Thoracic aorta (tissue), 2 donors: ENCODE data around the gene DUOXA1. TPM values are rescaled to one million over a fixed set of nuclear protein-coding genes. Genes with fewer than 3 reads are reported as not detected.
"Not testable (repeated sequence)": the region's sequence is repeated elsewhere in the genome, so short reads cannot be mapped to it uniquely, and the experiment has no call there.

Experiments used
- ATAC-seq: fragments of 150-250 bp; one replicate; pipeline ENCODE4 v1.8.0; 2017; ENCODE audit warnings: low read depth; ENCODE audit not compliant: insufficient number of reproducible peaks, low FRiP score
- DNase-seq: peaks from one replicate; pipeline ENCODE4 v3.0.0-alpha.2; 2020; ENCODE audit warnings: low spot score
- H3K27ac ChIP-seq, 2 donors: fragments of 200-600 bp; sonication (generic); 1 replicate in 1 of 2; 2 replicates in 1 of 2; pipeline ENCODE4 v1.5.1; 2016; ENCODE audit warnings: mild to moderate bottlenecking in 2 of 2, moderate library complexity in 2 of 2
- H3K27me3 ChIP-seq: fragments of 200-600 bp; sonication (generic); replicated peaks from 2 replicates; pipeline ENCODE4 v1.6.0; 2016; ENCODE audit warnings: mild to moderate bottlenecking; ENCODE audit not compliant: insufficient read depth
- H3K36me3 ChIP-seq: fragments of 200-600 bp; sonication (generic); one replicate; pipeline ENCODE4 v1.5.1; 2016
- H3K4me1 ChIP-seq, 2 donors: fragments of 200-600 bp; sonication (generic); 1 replicate in 1 of 2; 2 replicates in 1 of 2; pipeline versions ENCODE4 v1.5.1 to v1.6.0; 2016; ENCODE audit warnings: low read depth in 2 of 2, mild to moderate bottlenecking in 1 of 2; ENCODE audit not compliant: control insufficient read depth in 1 of 2
- H3K4me3 ChIP-seq: fragments of 200-600 bp; sonication (generic); 2 replicates; pipeline ENCODE4 v1.5.1; 2016; ENCODE audit warnings: mild to moderate bottlenecking
- H3K9me3 ChIP-seq: fragments of 200-600 bp; sonication (generic); 2 replicates; pipeline ENCODE4 v1.5.1; 2016
- total RNA-seq, 2 donors: library from RNA; depleted of rRNA; stranded (reverse); fragments of >200 nt; gene quantifications; one replicate each; pipeline versions ENCODE4 v1.1.0 to v1.2.3, GENCODE V29; 2016
- TF ChIP-seq, protein P1 (sequence below): fragments of 200-600 bp; sonication (generic); IDR thresholded peaks from one replicate; pipeline ENCODE4 v1.5.1; 2019; ENCODE audit warnings: antibody characterized with exemption

DUOXA1 gene
- total RNA-seq, 2 donors from 2014 or later: 6.8 TPM; not detected in 1

DNA sequence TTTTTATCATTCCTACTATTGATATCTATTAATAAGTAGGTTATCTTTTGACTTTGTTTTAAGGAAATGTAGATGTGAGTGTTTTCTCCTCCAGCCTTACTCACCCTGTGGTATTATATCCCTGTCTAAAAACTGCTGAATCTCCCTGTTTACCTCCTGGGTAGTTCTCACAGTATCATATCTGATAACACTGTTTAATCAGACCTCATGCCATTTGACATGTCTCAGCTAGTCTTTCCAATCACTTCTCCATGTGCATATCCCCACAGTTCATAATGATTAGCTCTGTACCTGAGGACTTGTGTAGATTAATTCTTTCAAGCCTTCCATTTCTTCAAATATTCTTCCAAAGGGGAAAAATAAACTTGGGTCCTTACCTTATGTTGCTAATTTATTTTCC, 46.5 kb downstream of the DUOXA1 start:
- no peak for ATAC-seq
- Histone ChIP-seq H3K36me3 (no peaks in the 10 kb centered on the region), H3K4me1 (no peaks in the 10 kb centered on the region), H3K27ac (no peak overlapping the region), H3K27me3 (no peaks in the 10 kb centered on the region), H3K4me3 (no peak overlapping the region), H3K9me3 (no peaks in the 10 kb centered on the region)
- DNase-seq: no peak
- TF ChIP-seq, protein P1, sequence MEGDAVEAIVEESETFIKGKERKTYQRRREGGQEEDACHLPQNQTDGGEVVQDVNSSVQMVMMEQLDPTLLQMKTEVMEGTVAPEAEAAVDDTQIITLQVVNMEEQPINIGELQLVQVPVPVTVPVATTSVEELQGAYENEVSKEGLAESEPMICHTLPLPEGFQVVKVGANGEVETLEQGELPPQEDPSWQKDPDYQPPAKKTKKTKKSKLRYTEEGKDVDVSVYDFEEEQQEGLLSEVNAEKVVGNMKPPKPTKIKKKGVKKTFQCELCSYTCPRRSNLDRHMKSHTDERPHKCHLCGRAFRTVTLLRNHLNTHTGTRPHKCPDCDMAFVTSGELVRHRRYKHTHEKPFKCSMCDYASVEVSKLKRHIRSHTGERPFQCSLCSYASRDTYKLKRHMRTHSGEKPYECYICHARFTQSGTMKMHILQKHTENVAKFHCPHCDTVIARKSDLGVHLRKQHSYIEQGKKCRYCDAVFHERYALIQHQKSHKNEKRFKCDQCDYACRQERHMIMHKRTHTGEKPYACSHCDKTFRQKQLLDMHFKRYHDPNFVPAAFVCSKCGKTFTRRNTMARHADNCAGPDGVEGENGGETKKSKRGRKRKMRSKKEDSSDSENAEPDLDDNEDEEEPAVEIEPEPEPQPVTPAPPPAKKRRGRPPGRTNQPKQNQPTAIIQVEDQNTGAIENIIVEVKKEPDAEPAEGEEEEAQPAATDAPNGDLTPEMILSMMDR: no peak

GRCh38 chr15:45082412-45082811, 47.3 kb downstream of the DUOXA1 start:
- H3K36me3 ChIP-seq: not testable (repeated sequence)

DNA sequence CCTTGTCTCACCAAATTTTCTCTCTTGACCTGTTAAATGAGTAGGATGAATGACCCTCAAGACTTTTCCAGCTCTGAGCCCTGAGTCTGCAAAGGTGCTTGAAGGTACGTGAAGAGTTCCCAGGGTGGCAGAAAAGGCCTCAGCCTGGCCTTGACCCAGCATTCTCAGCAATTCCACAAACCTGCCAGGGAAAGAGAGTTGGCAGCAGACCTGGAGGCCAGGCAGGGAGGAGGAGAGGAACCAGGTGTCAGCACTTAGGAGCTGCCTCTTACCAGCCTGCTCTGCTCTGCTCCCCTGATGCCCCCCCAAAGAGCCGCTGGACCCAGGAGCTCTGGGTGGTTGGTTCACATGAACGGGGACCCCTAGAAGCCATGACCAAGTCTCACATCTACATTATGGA, 49.1 kb downstream of the DUOXA1 start:
- not testable (repeated sequence) for ATAC-seq, H3K4me3 ChIP-seq, H3K9me3 ChIP-seq, DNase-seq, H3K27me3 ChIP-seq, H3K4me1 ChIP-seq, H3K36me3 ChIP-seq, H3K27ac ChIP-seq

More at GRCh38 chr15:45082412-45082811, 47.3 kb downstream of the DUOXA1 start:
- not testable (repeated sequence) for DNase-seq, H3K27ac ChIP-seq, H3K4me1 ChIP-seq, H3K27me3 ChIP-seq, ATAC-seq, H3K4me3 ChIP-seq, H3K9me3 ChIP-seq

- not testable (repeated sequence) for H3K27me3 ChIP-seq, ATAC-seq, H3K27ac ChIP-seq, DNase-seq, H3K36me3 ChIP-seq, H3K4me3 ChIP-seq, H3K4me1 ChIP-seq, H3K9me3 ChIP-seq
These were observed 49.9 kb downstream of the DUOXA1 start for GRCh38 chr15:45079628-45080246.

DNA sequence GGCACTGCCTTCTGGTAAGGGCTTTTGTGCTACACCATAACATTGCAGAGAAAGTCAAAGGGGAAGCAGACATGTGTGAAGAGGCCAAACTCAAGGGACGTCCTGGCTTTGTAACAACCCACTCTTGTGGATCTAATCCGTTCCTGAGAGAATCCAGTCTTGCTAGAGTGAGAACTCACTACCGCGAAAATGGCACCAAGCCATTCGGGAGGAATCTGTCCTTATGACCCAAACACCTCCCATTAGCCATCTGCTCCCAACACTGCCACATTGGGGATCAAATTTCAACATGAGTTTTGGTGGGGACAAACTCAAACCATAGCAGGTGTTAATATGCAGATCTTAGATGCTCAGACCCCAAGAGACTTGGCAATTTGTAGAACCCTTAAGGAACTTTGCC, 50.5 kb downstream of the DUOXA1 start:
- H3K9me3 ChIP-seq, H3K4me1 ChIP-seq, H3K4me3 ChIP-seq, ATAC-seq, H3K27me3 ChIP-seq, DNase-seq, H3K27ac ChIP-seq, H3K36me3 ChIP-seq: not testable (repeated sequence)

DNA sequence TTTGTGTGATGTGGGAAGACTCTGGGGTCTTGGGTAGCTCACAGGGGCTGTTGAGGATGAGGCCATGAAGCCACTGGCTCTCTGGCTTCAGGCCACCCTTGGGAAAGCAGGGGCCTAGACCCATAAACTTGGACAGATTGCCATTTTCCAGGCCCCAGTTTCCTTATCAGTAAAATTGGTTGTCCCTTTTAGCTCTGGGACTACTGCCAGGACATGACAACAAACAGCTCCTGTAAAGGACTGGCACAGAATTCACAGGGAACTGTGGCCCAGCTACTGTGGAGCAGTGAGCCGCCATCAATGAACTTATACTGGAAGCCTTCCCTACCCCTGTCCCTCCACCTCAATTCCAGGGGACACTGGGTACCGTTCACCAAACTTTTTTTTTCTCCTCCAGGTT, 52.3 kb downstream of the DUOXA1 start:
- DNase-seq, H3K4me1 ChIP-seq, H3K27me3 ChIP-seq, ATAC-seq, H3K36me3 ChIP-seq, H3K9me3 ChIP-seq, H3K4me3 ChIP-seq: not testable (repeated sequence)
- peak overlapping the region in 1 of 2 donors; percentile 63 for H3K27ac ChIP-seq

DNA sequence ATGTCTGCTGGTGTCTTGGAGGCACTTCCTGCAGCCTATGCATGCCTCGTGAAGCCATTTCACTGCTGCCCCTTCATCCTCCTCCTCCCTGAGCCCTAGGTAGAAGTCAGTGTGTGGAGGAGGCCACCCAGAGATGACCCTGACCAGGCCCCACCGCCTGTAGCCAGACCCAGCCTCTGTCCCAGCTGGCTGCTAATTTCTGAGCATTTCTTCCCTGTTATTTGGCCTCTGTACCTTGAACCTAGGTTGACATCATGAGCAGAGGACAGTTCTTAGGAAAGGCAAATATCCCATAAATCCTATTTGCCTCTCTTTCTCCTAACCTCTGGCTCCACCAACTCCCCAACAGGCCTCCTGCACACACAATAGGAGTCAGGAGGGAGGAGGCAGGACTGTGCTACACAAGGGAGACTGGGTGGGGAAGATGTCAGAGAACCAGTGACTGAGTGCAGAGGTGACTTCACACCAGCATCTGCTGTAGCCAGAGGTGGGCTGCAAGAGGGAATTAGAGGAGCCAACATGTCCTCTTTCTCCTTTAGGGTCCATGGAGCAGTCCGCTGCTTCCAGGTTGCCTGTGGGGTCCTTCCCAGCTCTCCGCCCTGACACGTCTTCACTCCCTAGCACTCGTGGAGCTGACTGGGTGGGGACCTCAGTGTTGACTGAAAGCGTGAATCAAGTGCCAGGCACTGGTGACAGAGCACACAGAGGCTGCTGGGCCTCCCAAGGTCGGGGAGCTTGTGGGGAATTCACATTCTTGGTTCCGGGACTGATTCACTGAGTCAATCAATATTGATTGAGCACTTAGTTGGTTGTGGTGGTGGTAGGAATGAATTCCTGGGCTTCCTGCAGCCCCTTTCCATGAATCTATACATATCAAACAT, 54.0 kb downstream of the DUOXA1 start:
- ATAC-seq: not testable (repeated sequence)

DNA sequence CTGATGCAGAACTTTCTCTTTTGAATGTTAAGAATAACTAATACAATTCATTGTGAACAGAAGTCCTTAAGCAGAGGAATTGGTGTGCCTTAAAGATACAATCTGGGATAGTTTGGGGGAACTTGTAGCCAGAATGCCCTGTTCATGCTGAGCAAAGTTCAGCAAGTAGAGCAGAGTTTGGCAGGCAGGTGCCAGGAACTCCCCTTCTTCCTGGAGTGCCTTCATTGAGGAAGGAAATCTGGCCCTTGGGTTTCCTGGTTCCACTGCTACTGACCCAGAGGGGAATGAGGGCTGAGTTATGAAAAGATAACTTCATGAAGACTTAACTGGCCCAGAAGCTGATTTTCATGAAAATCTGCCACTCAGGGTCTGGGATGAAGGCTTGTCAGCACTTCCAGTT, 56.1 kb downstream of the DUOXA1 start:
- ATAC-seq: not testable (repeated sequence)

More for the DNA sequence above, 54.0 kb downstream of the DUOXA1 start:
- H3K4me3 ChIP-seq, H3K27ac ChIP-seq, H3K27me3 ChIP-seq, H3K9me3 ChIP-seq, H3K36me3 ChIP-seq, DNase-seq, H3K4me1 ChIP-seq: not testable (repeated sequence)

GRCh38 chr15:45069942-45070360, 59.7 kb downstream of the DUOXA1 start:
- H3K9me3 ChIP-seq, DNase-seq, H3K27me3 ChIP-seq, H3K27ac ChIP-seq, H3K36me3 ChIP-seq, ATAC-seq, H3K4me3 ChIP-seq, H3K4me1 ChIP-seq: not testable (repeated sequence)

More for the DNA sequence above, 56.1 kb downstream of the DUOXA1 start:
- H3K9me3 ChIP-seq, H3K27me3 ChIP-seq, H3K27ac ChIP-seq, H3K36me3 ChIP-seq, H3K4me3 ChIP-seq, H3K4me1 ChIP-seq, DNase-seq: not testable (repeated sequence)
